Measurements from ENCODE around the gene CHURC1. TPM values are rescaled to one million over a fixed set of nuclear protein-coding genes. Genes with fewer than 3 reads are reported as not detected.

CHURC1 gene
- total and polyA plus RNA-seq, 2 of the 8 experiments (the other 6 are each of a cell fraction or from before 2014, with no cell fraction given) = 50.2 to 59.3 TPM

DNA sequence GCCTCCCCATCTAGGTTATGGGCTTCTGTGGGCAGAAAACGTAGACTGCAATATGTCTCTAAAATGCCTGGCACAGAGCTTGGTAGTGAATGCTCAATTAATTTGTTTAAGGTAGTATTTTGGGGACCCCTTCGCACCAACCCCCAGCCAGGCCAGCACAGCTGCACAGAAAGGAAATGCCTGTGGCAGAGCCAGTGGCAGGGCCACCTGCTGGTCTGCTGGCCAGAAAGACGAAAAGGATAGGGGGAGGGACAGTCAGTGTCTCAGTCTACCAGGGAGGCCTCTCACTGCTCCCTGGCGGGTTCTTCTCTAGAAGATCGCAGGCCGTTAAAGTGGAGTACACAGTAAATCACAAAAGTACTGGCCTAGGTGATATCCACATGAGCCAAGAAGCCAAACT lies 54.4 kb downstream of the CHURC1 start:
- peaks cover 0 to 2% of the 10 kb centered on the region in 2 experiments for H4K20me1 ChIP-seq (replicated peaks in 1 of 2; ENCODE audit: control insufficient read depth in 1 of 2, insufficient read depth in 2 of 2, low read length in 2 of 2)
- POLR2A ChIA-PET (ENCODE audit: partially characterized antibody) = interaction anchor here (0.6 to 2.1 kb wide), 5 partner anchors 11 to 54 kb away, joined by 3 to 8 read pairs (median 4); partner anchors contain the start of gene CHURC1
- no peak overlapping the region for H2BK12ac ChIP-seq (ENCODE audit: low read depth, low read length)
- 0 out of 2 replicates have a peak overlapping the region, but pooled peaks have one; percentile 61 for H2BK5ac ChIP-seq (ENCODE audit: low read depth, low read length)
- H3K4me1 ChIP-seq (replicated peaks in 1 of 4; ENCODE audit: control insufficient read depth in 3 of 4, insufficient read depth in 4 of 4, low read length in 3 of 4) = peaks cover 0 to 27% (median 16%) of the 10 kb centered on the region in 4 experiments; a peak in 6 of 7 replicates
- no peaks in the 10 kb centered on the region for H3K9me3 ChIP-seq (ENCODE audit: insufficient read depth in 2 of 2, low read depth in 1 of 2, low read length in 1 of 2)
- H3K18ac ChIP-seq (ENCODE audit: extremely low read depth, low read length) = 0 out of 2 replicates have a peak overlapping the region, but pooled peaks have one; percentile 17
- H3K27me3 ChIP-seq (replicated peaks in 1 of 4; ENCODE audit: control insufficient read depth in 3 of 4, extremely low read depth in 1 of 4, insufficient read depth in 3 of 4, low read length in 3 of 4) = peaks cover 0 to 21% (median 8%) of the 10 kb centered on the region in 4 experiments; a peak in 4 of 7 replicates
- H3K79me2 ChIP-seq (ENCODE audit: control insufficient read depth in 1 of 2, insufficient read depth in 2 of 2, low read length in 2 of 2) = peaks cover 0 to 12% of the 10 kb centered on the region in 2 experiments; a peak in 1 of 4 replicates
- no peak overlapping the region for H3K56ac ChIP-seq (replicated peaks; ENCODE audit: insufficient read length, low read depth, low read length)
- CTCF ChIA-PET (ENCODE audit: partially characterized antibody) = interaction anchor here (0.8 to 4.1 kb wide), 4 partner anchors 10 to 473 kb away, joined by 3 to 45 read pairs (median 12); no protein-coding TSS in a partner anchor
- H3K14ac ChIP-seq (ENCODE audit: insufficient read length) = no peak overlapping the region
- H3K23ac ChIP-seq (ENCODE audit: insufficient read length) = no peak overlapping the region
- no peak overlapping the region for H4K5ac ChIP-seq (ENCODE audit: insufficient read length, low read depth, low read length)
- no peak overlapping the region for H3K27ac ChIP-seq (ENCODE audit: low read depth, low read length)
- H3K4me2 ChIP-seq (ENCODE audit: insufficient read depth in 1 of 2, low read depth in 2 of 2, low read length in 2 of 2) = peak overlapping the region; percentile 33 to 85; a peak in 3 of 4 replicates
- peak overlapping the region in 1 of 4 experiments; percentile 4; a peak in 1 of 8 replicates for H3K4me3 ChIP-seq (ENCODE audit: extremely low read depth in 1 of 4, insufficient read depth in 2 of 4, low read depth in 3 of 4, low read length in 4 of 4)
- peaks cover 8% of the 10 kb centered on the region for H3K79me1 ChIP-seq (ENCODE audit: low read depth, low read length)
- no peak overlapping the region for H3K4ac ChIP-seq (replicated peaks; ENCODE audit: insufficient read length, low read depth, low read length)
- no peak overlapping the region for H2BK120ac ChIP-seq (replicated peaks; ENCODE audit: low read depth, low read length)
- no peak overlapping the region for H2BK15ac ChIP-seq (ENCODE audit: low read length)
- no peak overlapping the region for H4K8ac ChIP-seq (ENCODE audit: extremely low read depth, insufficient read depth, low read length)
- FAIRE-seq = no peak
- H3K36me3 ChIP-seq (ENCODE audit: control insufficient read depth in 2 of 4, insufficient read depth in 4 of 4, low read length in 3 of 4) = no peaks in the 10 kb centered on the region
- no peak overlapping the region for H3K9ac ChIP-seq (replicated peaks in 1 of 4; ENCODE audit: extremely low read depth in 1 of 4, low read depth in 3 of 4, low read length in 3 of 4)
- no peak overlapping the region for H2AK5ac ChIP-seq (ENCODE audit: low read depth, low read length)
- WGBS, 2 experiments (ENCODE audit: extremely low coverage in 1 of 2, insufficient coverage in 1 of 2, insufficient read length in 1 of 2, insufficient replicate concordance in 2 of 2, low coverage in 1 of 2, low lambda C conversion rate in 2 of 2, missing lambda C conversion rate in 1 of 2) = 61% methylated on average over 6 of the region's 6 CpGs; no CpG with 5 or more reads in 1 of the 2 experiments
- no peaks in the 10 kb centered on the region; the same call in 1 of the 2 replicates for H3K23me2 ChIP-seq (ENCODE audit: low read depth, low read length)
- no peak overlapping the region for H2AFZ ChIP-seq (ENCODE audit: low read length)
- DNase-seq (ENCODE audit: low read depth in 1 of 2, low spot score in 2 of 2) = no peak
- no peak overlapping the region for H2BK20ac ChIP-seq (ENCODE audit: low read length)
- H4K91ac ChIP-seq (replicated peaks; ENCODE audit: insufficient read length, low read length) = no peak overlapping the region
- no peak for TF ChIP-seq GABPA (IDR thresholded peaks at IDR 0.05; ENCODE audit: borderline replicate concordance, insufficient read depth, low read length)
- TF ChIP-seq CREB1 (IDR thresholded peaks at IDR 0.05) = no peak
- no peak for TF ChIP-seq RAD21 (IDR thresholded peaks at IDR 0.05 in 1 of 2, conservative IDR thresholded peaks at IDR 0.05 in 1 of 2; ENCODE audit: low read depth in 2 of 2, low read length in 2 of 2)
- no peak for TF ChIP-seq TEAD4 (IDR thresholded peaks at IDR 0.05; ENCODE audit: low read depth, low read length)
- no peak for TF ChIP-seq EZH2 (IDR thresholded peaks at IDR 0.05; ENCODE audit: low read depth, low read length, severe bottlenecking)
